GM21360 (cell line): ENCODE results near the gene HELLS.
"Not testable (repeated sequence)": the region's sequence is repeated elsewhere in the genome, so short reads cannot be mapped to it uniquely, and the experiment has no call there.

Experiments used
- ATAC-seq: cut with Tn5 transposase; IDR thresholded peaks from one replicate; pipeline ENCODE4 v1.9.1; 2021; ENCODE audit warnings: mild to moderate bottlenecking, moderate library complexity; ENCODE audit not compliant: unreplicated experiment

Gene HELLS

DNA sequence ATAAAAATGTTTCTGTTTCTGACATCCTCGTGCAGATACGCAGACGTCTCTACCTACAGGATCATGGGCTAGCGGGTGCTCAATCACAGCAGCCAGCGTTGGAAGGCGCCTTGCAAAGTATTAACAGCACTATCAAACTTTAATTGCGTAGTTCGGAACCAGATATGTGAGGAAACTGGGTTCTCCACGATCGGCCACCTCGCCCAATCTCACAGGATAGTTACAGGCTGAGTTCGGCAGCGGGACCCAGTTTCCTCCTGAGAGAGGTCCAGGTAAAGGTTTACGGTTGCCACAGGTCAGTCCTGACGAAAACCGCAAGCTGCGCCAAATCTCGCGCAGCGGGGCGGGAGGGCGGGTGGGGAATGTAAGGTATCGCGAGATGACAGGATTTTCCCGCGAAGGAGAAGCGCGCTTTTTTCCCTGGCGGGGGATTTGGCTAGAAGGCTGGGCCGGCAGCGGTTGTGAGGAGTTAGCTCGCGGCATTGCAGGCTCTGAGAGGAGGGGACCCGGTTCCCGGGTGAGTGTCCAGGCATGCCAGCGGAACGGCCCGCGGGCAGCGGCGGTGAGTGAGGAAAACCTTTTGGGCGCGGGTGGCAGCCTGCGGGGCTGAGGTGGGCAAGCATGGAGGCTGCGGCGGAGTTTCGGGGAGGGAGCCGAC, at the start of gene HELLS:
Gene HELLS, plus strand, starts transcription at position 398 of the 658 bp plus-strand sequence. Its CDS starts 134 bp downstream, at position 532.
- ATAC-seq = peak; percentile 75

DNA sequence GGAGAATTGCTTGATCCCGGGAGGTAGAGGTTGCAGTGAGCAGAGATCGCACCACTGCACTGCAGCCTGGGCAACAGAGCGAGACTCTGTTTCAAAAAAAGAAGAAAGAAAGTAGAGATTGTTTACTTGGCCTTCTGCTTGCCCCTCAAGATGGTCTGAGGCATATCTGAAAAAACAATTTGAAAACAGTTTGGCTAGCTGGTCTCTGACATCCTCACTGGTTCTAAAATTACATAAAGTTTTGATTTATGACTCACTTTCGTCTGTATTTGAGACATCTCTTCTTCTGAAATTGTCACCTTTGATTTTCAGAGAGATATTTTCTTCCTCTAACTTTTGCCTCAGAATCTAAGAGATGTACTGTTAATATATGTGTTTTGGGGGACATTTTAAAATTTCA, 49.6 kb upstream of the HELLS start:
- ATAC-seq = peak; percentile 76

DNA sequence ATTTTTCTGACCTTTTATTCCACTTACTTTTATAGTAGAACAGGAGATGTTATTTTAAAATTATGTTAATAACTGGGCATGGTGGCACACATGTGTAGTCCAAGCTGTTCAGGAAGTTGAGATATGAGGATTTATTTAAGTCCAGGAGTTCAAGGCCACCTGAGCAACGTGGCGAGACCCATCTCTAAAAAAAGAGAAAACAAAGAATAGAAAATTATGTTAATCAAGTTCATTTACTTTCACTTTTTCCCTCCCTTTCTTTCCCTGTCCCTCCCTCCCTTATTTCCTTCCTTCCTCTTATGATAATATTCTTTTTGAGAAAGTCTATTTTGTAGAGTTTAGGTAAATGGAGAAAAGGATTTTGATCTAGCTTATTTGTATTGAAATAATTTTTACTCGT, 48.9 kb upstream of the HELLS start:
- ATAC-seq = no peak

DNA sequence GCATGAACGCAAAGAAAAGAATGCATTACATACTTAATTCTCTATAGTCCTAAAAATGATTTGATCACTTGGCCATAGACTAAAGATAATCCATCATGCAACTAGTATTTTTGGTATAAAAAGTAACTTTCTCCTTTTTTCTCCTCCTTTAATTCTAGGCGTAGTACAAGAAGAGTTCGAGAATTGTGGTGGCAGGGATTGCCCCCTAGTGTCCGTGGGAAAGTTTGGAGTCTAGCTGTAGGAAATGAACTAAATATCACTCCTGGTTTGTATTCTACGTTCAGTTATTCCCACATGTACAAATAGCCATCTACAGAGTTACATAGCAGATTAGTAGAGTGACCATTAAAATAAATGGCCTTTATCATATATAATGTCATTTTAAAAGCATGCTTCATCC, 45.5 kb upstream of the HELLS start:
- ATAC-seq = no peak

DNA sequence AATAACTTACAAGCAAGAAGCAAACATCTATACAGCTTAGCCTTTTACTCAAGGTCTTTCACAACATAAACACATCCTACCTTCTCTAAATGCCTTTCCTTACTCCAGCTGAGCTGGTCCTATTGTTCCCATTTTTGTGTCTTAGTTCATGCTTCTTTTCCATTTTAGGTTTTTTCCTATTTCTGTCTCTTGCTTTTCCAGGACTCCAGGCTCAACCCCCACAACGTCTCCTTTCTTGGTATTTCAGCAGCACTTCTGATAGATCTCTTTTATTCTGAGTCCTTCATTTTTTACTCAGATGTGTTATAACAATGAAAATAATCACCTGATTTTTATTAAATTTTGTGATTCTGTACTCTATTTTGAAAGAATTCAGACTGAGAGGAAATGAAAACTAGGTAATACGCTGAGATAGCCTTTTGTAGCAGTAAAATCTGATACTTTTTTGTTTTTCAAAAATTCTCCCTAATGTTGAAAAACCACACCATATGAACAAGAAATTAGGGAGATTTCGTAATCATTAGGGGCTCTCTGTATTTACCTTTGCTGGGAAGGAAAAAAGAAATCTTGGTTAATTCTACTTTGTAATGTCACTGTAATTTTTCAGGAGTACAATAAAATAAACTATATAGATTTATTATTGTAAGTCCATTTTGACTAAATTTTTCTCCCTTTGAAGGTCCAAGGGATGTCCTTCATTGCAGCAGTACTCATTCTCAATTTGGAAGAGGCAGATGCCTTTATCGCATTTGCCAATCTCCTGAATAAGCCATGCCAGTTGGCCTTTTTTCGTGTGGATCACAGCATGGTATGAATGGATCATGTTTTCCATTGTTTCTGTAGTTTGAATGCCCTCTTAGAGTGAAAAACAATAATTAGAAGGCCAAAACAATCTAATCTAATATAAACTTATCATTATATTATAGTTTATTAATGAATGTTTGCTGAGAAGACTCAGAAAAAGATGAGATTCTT, 24.0 kb upstream of the HELLS start:
- no peak for ATAC-seq

DNA sequence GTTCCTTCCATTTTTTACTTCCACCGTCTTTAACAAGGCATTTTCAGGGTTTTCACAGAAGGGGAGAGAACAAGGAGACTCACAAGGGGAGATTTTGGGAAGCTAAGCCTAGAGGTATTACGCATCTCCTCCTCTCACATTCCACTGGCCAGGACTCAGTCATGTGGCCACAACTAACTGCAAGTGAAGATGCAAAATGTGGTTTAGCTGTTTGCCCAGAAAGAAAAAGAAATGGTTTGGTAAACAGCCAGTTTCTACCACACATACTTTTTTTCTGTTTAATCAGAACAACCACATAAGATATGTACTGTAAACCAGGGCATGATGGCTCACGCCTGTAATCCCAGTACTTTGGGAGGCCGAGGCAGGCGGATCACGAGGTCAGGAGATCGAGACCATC, 21.4 kb upstream of the HELLS start:
- ATAC-seq = no peak

DNA sequence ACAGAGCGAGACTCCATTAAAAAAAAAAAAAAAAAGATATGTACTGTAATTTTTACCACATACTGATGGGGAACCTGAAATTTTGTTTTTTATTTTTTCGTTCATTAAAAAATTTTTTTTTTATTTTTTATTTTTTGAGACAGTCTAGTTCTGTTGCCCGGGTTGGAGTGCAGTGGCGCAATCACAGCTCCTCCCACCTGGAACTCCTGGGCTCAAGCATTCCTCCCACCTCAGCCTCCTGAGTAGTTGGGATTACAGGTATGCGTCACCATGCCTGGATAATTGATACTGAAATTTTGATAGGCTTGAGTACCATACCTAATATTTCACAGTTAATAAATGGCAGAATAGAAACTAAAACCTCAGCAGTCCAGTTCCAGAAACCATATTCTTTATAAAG, 20.9 kb upstream of the HELLS start:
- no peak for ATAC-seq

DNA sequence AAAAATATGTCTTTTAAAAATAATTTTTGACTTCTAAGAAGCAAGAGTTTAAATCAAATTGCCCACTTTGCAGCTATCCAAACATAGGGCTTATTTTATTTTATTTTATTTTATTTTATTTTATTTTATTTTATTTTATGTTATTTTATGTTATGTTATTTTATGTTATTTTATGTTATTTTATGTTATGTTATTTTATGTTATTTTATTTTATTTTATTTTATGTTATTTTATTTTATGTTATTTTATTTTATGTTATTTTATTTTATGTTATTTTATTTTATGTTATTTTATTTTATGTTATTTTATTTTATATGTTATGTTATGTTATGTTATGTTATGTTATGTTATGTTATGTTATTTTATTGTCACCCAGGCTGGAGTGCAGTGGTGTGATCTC, 14.0 kb upstream of the HELLS start:
- ATAC-seq = not testable (repeated sequence)

DNA sequence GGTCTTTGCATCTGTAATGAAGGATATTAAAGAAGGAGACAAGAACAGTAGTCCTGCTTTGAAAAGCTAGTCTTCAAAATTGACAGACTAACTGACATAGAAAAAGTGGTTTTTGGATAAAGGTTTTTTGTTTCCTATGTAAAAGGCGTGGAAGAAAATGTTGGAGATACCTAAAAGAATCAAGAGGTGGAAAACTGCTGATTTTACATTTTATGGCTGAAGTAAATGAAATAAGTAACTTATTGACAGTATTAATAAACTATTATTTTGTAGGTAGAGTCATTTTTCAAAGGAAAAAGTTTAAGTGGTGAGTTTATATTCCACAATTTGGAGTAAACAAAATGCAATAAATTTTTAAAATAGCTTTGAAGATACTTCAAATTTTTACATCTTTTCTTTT, 12.6 kb upstream of the HELLS start:
- no peak for ATAC-seq

DNA sequence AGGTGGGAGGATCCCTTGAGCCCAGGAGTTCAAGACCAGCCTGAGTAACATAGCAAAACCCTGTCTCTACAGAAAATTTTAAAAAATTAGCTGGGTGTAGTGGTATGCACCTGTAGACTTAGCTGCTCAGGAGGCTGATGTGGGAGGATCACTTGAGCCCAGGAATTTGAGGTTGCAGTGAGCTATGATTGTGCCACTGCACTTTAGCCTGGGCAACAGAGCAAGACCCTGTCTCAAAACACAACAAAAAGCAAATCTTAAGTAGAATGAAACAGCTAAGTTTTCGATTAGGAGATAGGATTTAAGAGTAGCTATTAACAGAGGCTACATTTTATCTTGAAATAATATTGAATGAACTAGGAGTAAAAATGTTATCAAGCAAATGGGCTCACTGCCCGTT, 3.3 kb upstream of the HELLS start:
- ATAC-seq = not testable (repeated sequence)

DNA sequence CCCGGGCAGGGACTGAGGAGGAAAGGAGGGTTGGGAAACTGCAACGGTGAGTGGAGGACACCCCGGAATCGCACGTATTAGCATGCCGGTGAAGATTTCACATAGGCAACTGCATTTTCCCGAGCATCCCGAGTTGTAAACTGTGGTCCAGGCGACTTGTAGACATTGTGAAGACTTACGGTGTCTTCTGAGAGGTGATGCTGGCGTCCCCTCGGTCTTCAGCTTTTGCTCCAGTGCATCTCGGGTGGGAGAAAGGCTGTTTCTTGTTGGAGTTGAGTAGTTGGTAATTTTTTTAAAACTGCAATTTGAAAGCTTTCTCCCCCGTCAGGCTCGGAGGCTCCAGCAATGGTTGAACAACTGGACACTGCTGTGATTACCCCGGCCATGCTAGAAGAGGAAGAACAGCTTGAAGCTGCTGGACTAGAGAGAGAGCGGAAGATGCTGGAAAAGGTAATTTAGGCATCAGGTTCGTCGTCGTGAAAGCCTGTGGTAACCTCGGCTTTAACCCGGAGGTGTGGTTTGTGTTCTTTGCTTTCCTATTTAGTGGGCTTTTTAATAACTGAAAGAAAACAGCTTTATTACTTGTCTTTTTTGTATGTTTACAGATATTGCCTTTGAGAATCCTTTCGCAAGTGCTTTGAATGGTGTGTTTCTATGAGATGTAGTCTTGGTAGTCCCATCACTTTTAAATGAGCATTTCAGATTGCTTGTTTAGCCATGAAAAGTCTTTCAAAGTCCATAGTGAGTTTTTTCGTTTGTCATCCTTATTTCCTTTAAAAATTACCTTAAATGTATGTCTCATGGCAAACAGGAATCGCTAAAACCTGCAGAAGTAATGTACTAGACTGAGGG, 687 bp downstream of the HELLS start:
- ATAC-seq = peak; percentile 17

DNA sequence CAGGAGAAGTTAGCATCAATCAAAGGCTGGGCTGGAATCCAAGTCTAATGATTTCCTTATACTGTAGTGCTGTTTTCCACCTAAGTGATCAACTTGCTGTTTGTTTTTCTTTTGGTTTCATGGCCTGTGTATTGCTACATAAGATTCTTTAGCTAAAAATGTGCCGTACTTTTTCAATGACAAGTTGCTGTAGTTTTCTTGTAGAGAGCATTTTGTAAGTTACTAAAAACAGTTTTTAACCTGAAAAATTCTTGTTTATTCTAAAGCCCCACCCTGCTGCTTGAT, 1.3 kb downstream of the HELLS start:
- ATAC-seq = no peak

DNA sequence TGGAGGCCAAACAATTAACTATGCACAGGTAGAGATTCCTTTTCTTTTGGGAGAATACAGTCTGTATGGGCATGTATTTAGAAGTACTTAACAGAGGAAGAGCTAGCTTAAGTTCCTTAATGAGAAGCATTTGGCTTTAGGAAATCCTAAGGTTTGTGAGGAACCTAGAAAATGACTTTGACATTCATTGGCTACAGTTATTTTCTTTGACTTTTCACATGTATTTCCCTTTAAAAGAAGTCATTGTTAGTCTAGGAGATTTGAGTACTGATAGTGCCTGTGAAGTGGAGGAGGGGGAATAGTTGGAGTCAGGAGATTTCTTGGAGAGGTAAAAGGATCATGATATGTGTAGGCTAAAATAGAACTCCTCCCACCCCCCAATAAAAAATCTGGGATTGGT, 3.6 kb downstream of the HELLS start:
- ATAC-seq = no peak

DNA sequence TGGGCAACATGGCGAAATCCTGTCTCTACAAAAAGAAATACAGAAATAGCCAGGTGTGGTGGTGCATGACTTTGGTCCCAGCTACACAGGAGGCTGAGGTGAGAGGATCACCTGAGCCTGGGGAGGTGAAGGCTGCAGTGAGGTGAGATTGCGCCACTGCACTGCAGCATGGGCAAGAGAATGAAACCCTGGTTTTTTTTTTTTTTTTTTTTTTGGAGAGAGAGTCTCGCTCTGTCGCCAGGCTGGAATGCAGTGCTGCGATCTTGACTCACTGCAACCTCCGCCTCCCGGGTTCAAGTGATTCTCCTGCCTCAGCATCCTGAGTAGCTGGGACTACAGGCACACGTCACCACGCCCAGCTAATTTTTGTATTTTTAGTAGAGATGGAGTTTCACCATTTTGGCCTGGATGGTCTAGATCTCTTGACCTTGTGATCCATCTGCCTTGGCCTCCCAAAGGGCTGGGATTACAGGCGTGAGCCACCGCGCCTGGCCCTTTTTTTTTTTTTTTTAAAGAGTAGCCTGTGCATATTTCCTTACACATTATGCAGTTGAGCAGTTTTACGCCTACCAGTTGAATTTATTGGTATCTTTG, 22.2 kb downstream of the HELLS start:
- not testable (repeated sequence) for ATAC-seq

DNA sequence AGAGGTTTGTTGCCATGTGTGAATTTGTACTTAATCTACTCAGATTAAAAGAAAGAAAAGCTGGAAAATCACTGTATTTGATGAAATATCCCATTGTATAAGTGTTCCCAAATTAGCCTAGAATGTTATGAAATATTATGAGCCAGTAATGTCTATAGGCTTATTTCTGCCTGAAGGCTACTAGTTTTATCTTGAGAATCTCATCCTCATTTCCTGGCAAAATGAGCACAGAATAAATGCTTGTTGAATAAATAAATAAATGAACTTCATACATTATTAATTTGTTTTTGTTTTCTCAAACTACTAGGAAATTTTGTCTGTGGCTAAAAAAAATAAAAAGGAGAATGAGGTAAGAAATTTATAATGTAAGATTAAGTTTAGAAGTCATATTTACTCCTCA, 25.5 kb downstream of the HELLS start:
- ATAC-seq = no peak

DNA sequence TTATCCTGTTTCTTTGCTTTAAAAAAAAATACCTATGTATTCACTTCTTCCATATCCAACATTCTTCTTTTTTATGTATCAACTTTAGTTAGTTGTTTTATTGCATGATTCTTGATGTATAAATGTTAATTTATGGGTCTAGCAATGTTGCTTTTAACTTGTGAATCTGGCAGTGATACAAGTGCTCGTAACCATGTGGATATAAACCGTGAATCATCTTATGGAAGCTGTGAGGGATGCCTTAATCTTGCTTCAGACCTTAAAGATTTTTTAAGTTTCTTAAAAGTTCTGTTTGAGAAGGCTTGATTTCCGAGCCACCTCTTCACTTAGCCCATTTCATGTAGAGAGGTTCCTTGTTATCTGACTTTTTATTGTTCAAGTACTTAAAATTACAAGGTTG, 25.9 kb downstream of the HELLS start:
- no peak for ATAC-seq

DNA sequence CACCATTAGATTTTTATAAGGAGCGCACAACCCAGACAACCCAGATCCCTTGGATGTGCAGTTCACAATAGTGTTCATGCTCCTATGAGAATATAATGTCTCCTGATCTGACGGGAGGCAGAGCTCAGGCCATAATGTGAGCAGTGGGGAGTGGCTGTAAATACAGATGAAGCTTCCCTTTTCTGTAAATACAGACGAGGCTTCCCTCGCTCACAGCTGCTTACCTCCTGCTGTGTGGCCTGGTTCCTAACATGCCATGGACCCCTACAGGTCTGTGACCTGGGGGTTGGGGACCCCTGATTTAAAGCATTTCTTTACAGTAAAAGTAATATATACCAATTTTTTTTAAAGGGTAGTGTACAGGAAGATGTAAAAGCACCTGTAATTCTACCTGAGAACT, 33.2 kb downstream of the HELLS start:
- ATAC-seq = no peak

DNA sequence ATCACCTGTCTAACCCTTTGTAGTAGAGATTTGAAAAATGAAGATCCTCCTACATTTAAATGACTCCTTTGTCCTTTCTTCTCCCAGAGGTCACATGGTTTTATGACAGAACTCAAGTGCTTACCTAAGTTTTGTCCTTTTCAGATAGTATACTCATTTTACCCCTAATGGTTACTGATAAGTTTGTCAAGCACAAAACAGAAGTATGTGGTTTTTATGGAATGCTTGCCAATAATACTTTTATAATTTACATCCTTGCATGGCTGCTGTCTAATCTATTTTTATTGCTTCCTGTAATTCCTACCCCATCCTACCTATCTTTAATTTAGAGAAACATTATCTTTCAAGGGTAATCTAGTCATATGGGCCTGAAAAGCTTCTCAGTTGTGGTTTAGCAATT, 37.5 kb downstream of the HELLS start:
- ATAC-seq = no peak

DNA sequence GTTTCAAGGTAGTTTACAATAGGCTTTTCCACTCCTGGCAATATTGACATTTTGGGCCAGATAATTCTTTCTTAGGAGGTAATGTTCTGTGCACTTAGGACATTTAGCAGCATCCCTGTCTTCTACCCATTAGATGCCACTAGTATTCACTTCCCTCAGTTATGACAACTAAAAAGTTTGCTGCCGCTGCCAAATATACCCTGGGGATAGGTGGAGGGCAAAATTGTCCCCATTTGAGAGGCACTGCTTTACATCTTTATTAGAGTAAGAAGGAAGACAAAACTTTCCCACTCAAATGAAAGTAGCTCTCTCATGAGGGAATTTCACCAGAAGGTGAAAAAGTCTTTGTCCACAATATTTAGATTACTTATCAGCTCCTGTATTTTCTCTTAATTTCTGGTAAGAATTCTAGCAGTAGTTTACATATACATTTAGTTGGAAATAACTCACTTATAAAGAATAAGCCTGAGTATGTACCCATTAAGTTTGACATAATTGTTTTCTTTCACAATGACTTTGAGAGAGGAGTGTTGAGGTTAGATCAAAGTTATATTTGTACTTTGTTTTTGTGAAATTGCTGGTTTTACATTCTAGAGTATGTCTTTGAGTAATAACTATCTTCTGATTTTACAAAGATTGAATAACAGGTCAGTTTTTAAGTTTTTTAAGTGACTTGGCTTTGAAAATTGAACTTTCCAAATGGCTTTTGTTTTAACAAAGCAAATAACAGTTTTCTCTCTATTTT, 46.0 kb downstream of the HELLS start:
- ATAC-seq = peak; percentile 85

DNA sequence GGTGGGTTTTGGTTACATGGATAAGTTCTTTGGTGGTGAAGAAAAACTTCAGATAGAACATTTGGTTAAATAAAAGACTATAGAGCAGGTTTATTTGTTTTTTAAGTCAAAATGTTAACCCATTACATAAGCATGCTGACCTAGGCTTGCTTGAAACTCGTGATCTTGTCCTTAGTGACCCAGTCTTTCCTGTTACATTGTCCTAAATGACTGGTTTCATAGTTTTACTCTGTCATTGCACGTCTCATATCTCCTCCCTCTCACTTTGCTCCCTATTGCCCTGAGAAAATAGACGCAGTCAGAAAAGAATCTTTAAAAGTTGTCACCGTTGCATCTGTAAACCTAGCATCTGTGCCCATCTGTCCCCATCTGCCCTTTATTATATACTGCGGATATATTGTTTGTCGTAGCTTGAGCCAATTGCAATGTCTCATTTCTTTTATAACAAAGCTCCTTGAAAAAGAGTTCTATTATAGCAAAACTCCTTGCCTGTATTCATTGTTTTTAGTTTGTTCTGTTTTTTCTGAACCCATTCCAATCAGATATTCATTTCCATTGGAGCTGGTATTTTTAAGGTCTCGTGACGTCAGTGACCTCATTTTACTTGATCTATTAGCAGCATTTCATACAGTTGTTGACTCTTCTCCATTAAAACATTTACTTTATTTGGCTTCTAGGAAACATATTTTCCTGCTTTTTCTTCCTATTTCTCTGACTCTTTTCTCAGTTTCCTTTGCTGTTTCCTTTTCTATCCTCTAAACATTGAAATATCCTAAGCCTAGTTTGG, 57.3 kb downstream of the HELLS start:
- ATAC-seq = no peak
